Activated T-cell treated with anti-CD3 and anti-CD28 coated beads, Interleukin-2, amount 50 U/mL, for 48 hours (primary cell): ENCODE results near the gene TANGO2.
A peak's percentile ranks its signal among the peaks of the same experiment; 100 is the strongest.

ENCODE experiments used
- DNase-seq, 2 experiments: peaks; one replicate each; pipeline ENCODE4 v3.0.0-alpha.2; 2020

Gene TANGO2

DNA sequence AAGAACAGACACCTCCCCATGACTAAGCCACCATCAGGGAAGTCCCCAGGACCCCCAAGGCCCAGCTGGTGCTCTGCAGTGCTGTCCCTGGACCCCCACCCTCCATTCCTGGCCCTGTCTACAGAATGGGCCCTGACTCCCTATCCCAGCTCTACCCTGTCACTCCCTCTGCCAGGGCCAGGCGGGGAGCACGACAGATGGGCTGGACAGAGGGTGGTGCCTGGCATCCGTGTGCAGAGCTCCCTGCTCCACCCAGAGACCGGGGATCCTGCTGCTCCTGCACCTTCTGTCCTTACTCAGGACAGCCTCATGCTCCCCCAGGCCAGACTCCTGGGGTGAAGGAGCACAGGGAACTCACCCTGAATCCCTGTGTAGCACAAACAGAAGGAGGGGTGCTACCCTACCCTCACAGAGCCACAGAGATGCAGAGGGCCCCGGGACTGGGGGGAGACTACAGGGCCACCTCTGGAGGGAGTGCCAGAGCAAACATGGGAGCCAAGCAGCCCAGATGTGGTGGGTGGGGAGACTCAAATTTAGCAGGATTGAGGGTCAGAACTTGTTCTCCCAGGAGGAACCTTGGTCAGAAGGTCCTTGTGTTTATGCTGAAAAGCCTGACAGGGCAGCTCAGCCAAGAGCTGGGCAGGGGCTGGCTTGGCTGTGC lies 6.3 kb upstream of the TANGO2 start:
- no peak for DNase-seq

DNA sequence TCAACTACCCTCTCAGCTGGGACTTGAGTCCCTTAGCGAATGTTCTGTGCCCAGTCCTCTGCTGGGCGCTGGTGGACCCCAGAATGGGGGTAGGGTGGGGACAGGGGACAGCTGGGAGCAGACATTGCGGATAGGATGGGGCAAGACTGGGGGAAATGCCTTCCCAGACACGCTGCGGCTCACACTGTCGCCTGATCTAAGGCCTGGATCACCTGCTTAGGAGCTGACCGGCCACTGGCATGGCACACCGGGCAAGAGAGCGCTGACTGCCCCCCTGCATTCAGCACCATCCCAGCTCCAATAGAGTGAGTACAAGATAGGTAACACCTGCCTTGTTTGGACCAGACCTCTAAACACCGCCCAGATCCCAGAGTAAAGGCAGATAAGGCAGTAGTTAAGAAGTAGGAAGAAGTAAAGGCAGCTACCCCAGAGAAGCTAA lies 5.7 kb upstream of the TANGO2 start:
- no peak for DNase-seq

DNA sequence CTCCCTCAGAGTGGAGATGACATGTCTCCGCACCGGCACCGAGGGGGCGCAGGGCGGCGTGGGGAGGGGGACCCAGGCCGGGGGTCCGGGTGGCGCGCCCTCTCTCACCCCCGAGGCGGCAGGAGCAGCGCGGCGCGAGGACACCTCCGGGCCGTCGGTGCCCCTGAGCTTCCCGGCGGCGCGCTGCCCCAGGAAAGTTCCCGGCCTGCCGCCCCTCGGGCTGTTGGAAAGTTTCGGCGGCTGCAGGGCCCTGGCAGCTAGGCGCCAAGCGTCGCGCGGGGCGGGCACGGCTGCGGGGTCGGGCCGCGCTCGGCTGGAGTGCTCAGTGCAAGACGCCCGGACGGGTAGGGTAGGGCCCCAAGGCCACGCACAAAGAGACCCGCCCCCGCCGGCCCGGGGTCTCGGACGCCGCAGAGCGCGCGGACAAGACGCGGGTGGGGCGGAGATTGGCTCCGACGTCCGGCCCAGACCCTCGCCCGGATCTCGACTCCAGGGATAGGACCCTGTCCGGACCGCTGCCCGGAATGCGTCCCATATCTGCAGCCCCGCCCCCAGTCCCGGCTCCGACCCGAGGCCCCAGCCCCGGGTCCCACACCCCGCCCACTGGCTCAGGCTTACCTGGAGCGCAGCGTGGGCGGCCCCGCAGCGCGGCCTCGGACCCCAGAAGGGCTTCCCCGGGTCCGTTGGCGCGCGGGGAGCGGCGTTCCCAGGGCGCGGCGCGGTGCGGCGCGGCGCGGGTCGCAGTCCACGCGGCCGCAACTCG lies 4.8 kb upstream of the TANGO2 start:
- peak; percentile 44 to 56 for DNase-seq

DNA sequence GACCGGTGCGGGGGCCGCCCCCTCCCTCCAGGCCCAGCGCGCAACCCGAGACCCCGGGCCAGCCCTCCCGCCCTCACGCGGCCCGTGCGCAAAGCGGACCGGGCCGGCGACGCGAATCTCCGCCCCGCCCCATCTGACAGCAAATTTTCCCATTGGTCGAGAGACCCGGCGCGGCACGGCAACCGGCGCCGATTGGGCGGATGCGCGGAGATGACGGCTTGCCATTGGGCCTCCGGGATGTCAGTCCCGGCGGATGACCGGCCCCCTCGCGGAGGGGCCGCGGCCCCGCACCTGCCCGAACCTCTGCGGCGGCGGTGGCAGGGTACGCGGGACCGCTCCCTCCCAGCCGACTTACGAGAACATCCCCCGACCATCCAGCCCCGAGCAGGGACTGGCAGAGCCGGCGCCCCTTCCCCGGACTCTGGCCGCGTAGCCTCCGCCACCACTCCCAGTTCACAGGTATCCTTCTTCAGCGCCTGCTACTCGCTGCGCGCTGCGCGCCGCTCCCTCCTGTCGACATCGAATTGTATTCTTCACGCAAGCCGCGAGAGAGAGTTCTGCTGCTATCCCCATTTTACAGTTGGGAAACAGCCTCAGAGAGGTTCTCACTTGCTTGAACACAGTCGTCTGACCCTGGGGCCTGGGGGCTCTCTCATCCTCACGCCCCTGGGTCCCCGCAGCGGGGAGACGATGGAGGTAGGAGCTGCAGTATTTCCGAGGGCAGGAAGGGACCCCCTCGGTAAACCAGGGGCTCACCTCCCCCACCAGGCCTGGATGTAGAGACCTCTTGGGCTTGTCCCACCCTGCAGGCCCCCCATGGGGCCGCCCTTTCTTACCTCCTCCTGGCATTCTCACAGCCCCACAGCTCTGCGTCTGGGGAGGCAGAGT lies 3.9 kb upstream of the TANGO2 start, which contains the start of gene ARVCF:
ARVCF (minus strand) TSS at position 90 of the 888 bp plus-strand sequence. CDS start 26,029 bp downstream, outside the sequence.
- peak; percentile 93 to 95 for DNase-seq

DNA sequence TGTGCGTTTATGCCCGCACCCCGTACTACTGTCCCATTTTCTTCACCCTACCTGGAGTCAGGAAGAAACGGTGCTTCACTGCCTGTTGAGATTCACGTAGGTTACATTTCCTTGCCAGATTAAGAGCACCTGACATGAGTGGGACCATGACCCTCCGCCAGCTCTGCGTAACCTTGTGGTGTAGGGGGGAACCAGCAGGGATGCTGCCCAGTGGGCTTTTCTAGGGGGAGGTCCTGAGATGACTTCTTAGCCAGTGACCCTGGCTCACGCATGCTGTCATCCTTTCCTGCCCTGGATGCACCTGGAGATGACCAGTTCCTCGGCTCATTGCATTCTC lies 3.3 kb upstream of the TANGO2 start:
- DNase-seq = no peak

DNA sequence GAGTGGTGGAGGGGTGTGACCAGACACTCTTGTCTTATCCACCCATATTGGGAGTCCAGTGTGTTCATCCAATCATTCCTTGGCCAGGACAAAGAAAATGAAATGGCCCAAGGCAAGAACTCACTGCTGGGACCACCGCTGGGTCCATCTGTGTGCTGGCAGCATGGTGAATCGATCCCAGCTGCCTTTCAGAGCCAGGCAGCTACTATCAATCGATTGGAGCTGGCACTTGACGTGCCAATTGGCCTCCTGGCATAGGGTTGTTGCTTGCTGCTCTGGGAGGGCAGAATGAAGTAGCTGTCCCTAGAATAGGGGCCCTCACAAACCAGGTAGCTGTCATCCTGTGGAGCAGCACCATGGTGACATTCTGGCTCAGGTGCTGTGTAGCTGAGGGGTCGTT lies 2.9 kb upstream of the TANGO2 start:
- no peak for DNase-seq

DNA sequence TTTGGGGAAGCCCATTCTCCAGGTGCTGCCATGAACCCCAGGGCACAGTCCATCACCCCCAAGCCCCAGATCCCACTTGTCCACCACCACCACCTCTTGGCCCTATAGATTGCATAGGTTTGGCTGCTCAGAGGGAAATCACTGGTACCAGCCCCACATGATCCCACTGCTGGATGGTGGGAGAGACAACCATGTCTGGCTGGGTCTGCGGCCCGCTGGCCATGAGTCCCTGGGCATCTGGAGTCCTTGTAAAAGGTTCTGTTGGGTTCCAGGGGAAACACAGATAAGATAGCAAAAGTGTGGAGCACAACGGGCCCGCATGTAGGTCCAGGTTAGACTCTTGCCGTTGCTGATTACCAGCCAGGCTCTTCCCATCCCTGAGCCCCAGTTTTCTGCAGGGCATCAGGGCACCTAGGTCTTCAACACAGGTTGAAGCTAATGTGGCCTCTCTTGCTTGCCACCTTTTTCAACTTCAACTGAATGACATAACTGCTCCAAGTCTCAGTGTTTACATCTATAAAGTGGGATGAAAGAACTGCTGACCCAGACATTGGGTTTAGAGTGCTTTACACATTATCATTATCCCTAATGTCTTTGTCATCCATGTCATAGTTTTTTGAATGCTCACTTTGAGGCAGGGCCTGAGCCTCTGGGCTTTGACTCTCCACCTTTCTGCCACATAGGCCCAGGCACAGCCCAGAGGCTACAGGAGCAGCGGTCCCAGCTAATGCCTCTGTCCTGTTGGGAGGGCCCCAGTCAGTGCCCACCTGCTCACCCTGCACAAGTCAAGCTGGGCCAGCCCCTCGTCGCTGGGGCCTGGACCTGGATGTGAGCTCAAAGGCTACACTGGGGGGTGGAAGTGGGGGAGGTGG lies 1.0 kb upstream of the TANGO2 start:
- DNase-seq = no peak

DNA sequence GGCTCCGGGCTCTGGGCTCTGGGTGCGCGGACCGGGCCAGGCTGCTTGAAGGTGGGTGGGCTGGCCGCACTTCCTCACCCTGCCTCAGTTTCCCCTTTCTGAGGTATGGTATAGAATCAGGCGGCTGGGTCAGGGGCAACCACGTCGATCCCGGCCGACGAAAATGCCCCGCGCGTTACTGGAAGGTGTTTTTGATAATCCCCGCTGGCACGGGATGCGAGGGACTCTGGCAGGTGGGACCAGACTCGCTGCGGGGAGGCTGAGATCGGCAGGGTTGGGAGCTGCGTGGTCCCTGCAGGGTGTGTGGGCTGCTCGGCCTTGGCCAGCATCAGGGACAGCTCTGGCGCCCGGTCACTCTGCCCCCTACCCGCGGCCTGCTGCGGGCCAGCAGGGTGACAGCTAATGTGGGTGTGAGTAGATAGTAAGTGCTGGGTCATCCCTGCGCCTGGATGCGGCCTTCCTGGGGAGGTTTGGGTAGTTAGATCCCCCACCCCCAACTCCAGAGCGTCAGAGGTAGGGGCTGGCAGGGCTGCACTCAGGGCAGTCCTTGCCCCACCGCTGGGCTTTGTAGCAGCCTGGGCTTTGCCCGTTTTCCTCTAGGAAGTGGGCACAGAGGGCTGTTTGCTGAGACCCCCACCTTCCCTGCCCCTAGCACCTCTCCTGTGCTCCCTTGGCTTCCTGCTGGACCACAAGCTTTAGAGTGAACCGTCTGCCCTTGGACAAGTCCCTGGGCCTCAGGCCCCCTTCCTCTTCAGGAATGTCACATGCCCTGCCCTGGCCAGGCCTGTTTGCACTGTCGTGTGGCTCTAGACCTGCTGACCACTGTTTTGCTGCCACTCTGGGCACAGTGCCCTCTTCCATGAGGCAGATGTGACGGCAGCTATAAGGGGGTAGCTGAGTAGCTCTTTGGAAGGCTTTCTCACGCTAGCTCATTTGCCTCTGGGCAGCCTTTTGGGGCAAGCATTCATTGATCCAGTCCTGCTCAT lies 579 bp downstream of the TANGO2 start:
- no peak for DNase-seq

DNA sequence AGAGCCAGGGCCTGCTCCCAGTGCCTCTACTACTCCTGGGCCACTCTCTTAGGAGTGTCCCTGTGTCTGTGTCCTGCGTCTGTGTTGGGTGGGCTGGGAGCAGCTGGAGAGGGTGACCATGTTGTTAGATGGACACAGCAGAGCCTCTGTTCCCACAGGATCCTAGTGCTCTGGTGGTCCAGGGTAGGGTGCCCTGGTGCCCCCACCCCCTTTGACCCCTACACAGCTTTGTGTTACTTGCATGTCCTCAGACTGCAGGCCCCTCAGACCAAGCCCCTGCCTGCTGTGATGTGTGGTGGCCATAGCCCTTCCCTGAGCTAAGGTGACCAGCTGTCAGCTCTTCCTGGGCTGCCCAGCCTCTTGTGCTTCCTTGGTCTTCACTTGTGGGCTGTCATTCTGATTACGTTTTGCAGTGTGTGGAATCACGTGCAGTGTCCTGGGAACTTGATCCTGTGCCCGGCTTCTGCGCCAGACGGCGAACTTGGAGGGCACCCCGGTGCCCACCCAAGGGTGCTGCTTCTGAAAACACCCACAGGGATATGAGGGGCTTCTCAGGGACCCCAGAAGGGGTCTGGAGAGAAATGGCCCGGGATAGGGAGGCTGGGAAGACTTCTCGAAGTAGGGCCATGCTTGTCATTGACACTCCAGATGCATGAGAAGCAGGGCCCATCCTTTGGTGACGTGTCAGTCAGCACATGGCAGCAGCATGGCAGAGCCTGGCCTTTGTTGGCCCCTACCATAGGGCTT lies 1.5 kb downstream of the TANGO2 start:
- no peak for DNase-seq

DNA sequence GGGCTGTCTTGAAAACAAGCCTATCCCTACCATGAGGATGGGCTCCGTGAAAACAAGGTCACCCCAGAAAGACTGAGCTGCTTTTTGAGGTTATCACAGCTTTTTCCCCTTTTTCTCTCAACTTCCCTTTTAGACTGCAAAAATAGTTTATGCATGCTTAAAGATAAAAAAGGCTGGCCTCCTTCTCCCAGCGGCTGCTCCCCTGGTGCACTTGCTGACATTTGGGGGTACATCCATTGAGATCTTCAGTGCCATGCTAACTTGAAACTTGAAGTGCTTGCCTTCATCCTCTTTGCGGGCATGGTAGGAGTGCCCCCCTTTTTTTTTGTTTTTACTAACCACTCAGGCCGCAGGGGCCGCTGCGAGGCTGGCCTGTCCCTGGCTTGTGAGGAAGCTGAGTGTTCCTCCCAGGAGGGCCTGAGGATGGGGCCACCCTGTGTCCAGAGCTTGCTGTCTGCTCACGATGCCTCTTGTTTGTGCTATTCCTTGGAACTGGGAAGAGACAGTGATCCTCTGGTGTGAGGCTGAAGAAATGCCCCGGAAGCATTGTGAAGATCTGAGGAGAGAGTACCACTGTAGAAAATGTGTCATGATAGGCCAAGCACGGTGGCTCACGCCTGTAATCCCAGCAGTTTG lies 2.2 kb downstream of the TANGO2 start:
- DNase-seq = no peak

DNA sequence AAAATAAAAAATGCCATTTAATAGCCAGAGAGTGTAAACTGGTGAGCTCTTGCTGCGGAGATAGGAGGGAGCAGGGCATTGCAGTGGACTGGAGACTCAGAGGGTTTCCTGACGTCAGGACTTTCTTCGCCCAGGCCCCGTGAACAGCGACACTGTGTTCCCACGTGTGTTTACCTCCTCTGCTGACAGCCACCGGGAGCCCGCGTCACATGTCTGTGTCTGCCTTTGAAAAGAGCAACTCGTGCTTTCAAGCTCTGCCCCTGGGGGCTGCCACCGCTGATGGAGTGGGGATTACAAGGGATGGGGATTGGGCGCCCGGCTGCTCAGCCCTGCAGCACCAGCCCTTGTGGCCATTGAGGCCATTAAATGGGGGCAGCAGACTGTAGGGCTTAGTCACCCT lies 3.3 kb downstream of the TANGO2 start:
- DNase-seq = no peak

DNA sequence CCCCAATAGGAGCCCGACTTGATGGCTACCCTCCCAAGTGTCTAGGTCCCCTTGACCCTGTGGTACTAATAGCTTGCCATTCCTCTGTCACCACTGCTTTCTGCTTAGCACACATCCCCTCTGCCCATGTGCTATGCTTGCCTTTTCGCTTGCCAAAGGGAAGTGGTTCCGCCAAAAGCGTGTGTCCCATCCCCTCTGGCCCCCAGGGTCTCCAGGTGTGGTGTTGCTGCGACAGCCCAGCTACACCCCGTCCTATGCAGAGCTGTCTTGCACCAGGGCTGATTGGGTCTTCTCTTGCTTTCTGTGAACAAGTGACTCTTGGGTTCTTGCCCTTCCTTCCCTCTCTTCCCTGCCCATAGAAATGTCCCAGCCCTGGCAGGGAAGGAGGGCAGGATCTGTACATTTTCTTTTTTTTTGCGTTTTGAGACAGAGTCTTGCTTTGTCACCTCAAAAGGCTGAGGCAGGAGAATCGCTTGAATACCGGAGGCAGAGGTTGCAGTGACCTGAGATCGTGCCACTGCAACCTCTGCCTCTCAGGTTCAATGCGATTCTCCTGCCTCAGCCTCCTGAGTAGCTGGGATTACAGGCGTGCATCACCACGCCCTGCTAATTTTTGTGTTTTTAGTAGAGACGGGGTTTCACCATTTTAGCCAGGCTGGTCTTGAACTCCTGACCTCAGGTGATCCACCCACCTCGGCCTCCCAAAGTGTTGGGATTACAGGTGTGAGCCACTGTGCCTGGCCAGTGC lies 3.9 kb downstream of the TANGO2 start:
- no peak for DNase-seq

DNA sequence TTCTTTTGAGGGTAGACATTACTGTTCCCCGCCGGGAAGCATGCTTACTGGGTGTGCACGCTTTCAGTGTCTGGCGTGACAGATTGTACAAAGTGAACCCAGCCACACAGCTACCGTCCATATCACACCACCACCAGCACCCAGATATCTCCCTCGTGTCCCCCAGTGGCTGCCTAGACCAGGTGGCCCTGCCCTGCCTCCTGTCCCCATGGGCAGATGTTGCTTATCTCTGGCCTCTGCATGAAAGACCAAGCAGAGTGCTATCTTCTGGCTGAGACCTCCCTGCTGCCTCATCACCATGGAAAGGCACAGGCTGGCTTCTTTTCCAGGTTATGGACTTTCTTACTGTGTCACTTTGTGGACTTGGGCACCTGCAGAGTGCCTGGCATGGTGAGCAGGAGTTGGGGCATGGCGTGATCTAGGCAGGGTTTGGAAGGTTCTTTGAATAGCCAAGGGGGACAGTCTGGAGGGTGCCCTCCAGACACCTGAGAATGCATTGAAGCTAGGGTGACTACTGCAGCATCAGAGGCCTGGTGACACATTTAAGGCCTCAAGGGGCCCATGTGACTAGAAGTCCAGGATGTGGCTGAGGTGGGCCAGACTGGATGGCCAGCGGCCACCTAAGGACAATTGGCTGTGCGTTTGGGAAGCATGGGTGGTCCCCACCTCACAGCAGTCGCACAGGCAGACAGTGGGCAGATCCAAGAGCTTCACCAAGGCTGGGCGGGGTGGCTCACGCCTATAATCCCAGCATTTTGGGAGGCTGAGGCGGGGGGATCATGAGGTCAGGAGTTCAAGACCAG lies 4.7 kb downstream of the TANGO2 start:
- no peak for DNase-seq

DNA sequence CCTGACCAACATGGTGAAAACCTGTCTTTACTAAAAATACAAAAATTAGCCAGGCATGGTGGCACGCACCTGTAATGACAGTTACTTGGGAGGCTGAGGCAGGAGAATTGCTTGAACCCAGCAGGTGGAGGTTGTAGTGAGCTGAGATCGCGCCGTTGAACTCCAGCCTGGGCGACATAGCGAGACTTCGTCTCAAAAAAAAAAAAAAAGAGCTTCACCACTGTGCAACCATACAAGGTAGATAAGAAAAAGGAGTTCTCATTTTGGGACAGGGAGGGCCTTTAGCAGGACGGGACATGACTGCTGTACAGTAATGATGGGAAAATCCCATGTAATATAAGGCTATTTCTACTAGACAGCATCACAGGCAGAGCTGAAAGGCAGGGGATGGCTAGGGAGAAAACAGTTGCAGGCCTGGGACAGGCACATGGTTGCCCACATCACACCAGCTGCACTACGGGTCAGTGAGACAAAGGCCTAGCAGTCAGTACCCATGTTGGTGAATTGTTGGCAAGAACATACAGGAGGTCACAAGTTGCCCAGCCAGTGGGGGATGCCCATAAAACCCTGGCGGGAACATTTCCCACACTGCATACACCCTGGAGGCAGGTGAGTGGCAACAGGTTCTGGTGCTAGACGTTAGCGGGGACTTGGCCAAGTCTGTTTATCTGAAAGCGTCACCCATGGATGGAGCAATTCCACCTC lies 5.4 kb downstream of the TANGO2 start:
- no peak for DNase-seq

DNA sequence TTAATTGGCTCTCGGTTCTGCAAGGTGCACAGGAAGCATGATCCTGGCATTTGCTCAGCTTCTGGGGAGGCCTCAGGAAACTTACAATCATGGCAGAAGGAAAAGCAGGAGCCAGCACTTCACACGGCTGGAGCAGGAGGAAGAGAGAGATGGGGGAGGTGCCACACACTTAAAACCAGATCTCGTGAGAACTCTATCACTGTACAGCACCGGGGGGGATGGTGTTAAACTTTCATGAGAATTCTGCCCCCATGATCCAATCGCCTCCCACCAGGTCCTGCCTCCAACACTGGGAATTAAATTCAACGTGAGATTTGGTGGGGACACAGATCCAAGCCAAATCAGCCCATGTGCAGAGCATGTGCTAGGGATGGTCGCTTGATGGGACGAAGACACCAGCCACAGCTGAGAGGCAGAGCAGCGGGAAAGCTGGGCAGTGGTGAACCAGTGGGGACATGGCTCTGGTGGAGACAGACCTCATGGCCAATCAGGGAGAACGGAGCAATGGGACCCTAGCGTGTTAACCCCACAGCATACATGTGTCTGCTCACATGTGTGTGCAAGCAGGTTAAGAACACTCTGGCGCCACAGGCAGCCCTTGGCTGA lies 6.2 kb downstream of the TANGO2 start:
- no peak for DNase-seq

DNA sequence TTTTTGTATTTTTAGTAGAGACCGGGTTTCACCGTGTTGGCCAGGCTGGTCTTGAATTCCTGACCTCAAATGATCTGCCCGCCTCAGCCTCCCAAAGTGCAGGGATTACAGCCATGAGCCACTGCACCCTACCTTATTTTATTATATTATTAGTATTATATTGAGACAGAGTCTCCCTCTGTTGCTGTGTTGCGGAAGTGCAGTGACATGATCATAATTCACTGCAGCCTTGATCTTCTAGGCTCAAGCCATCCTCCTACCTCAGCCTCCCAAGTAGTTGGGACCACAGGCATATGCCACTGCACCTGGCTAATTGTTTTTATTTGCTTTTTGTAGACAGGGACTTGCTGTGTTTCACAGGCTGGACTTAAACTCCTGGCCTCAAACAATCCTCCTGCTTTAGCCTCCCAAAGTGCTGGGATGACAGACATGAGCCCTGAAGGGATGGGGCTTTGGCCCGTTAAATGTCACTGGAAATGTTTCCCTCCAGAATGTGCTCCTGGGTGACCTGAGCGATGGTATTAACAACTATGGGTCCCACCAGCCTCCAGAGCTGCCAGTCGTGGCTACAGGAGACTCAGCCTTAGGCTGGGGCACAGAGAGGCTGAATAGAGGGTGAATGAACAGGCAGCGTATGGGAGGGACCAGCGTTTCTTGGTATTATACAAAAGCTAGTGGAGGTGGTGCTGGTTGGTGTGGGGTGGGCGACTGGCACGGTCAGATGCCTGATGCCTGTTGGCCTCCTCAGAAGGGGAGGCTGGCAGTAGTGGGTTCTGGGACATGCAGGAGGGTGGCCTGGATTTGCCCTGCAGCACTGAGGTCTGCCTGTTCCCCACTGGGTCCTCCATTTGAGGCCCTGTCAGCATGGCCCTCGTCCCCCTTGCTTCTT lies 7.3 kb downstream of the TANGO2 start:
- DNase-seq = no peak
